HFFc6 (cell line): ENCODE measurements around the gene SUSD3. TPM values are rescaled to one million over a fixed set of nuclear protein-coding genes. Genes with fewer than 3 reads are reported as not detected.

ENCODE experiments used
- DNase-seq: peaks from one replicate; pipeline ENCODE4 v3.0.0-alpha.2; 2018
- H3K27ac Mint-ChIP-seq: 2 replicates; pipeline ENCODE4 v1.8.0; 2020; ENCODE audit warnings: mild to moderate bottlenecking, mixed read lengths
- H3K27me3 Mint-ChIP-seq: 2 replicates; pipeline ENCODE4 v1.8.0; 2021; ENCODE audit warnings: mild to moderate bottlenecking, moderate library complexity, mixed read lengths; ENCODE audit not compliant: insufficient read depth
- H3K36me3 Mint-ChIP-seq: 2 replicates; pipeline ENCODE4 v1.8.0; 2021; ENCODE audit warnings: low read depth, mixed read lengths
- H3K4me1 Mint-ChIP-seq: 2 replicates; pipeline ENCODE4 v1.8.0; 2020; ENCODE audit warnings: low read depth, mixed read lengths
- H3K4me3 Mint-ChIP-seq: 2 replicates; pipeline ENCODE4 v1.8.0; 2020; ENCODE audit warnings: mild to moderate bottlenecking, moderate library complexity, mixed read lengths
- H3K9me3 Mint-ChIP-seq: 2 replicates; pipeline ENCODE4 v1.8.0; 2020; ENCODE audit warnings: mild to moderate bottlenecking, mixed read lengths
- total RNA-seq, 6 experiments: library from RNA; stranded (reverse); fragmentation: NEBNext Ultra II Directional; extraction: Animal tissue kit (Norgen Biotek cat#: 25700); gene quantifications; 2 replicates in 1 of 6; 3 replicates in 5 of 6; pipeline ENCODE4 v1.2.3, GENCODE V29; 2021
- TF ChIP-seq, protein P1 (sequence below): fragments of 200-600 bp; sonication (generic); IDR thresholded peaks from 2 replicates; pipeline ENCODE4 v1.5.0; 2021; ENCODE audit warnings: antibody characterized with exemption, mild to moderate bottlenecking

Gene SUSD3
- total RNA-seq, 6 experiments from 2014 or later = 0.28 to 0.76 TPM; not detected in 4

DNA sequence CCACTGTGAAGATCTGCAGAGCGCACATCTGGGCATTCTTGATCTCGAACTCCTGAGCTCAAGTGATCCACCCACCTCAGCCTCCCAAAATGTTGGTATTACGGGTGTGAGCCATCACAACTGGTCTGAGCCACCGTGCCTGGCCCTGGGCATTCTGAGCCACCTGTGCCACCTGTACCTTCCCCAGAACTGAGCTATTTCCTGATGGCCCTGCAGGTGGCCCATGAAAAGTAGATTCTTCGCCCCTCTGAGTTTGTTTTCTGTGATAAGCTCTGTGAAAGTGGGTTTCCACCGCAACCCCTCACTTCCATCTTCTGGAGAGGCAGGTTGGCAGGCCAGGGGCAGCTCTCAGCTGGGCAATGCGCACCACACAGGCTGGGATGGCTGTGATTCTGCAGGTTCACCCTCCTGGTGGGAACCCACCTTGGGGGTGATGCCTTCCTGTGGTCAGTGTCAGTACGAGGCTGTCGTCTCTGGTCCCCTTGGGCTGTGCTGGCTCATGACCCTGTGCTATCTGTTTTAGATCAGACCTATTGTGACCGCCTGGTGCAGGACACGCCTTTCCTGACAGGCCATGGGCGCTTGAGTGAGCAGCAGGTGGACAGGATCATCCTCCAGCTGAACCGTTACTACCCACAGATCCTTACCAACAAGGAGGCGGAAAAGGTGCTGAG is 48.8 kb downstream of the SUSD3 start:
- peaks cover 30% of the 10 kb centered on the region for H3K36me3 Mint-ChIP-seq
- peaks cover 5% of the 10 kb centered on the region for H3K9me3 Mint-ChIP-seq
- H3K4me3 Mint-ChIP-seq = no peak overlapping the region
- no peak overlapping the region for H3K27ac Mint-ChIP-seq
- H3K27me3 Mint-ChIP-seq = no peaks in the 10 kb centered on the region; the same call in 1 of the 2 replicates
- H3K4me1 Mint-ChIP-seq = peaks cover 6% of the 10 kb centered on the region; the same call in 1 of the 2 replicates
- DNase-seq = no peak
- TF ChIP-seq, protein P1, sequence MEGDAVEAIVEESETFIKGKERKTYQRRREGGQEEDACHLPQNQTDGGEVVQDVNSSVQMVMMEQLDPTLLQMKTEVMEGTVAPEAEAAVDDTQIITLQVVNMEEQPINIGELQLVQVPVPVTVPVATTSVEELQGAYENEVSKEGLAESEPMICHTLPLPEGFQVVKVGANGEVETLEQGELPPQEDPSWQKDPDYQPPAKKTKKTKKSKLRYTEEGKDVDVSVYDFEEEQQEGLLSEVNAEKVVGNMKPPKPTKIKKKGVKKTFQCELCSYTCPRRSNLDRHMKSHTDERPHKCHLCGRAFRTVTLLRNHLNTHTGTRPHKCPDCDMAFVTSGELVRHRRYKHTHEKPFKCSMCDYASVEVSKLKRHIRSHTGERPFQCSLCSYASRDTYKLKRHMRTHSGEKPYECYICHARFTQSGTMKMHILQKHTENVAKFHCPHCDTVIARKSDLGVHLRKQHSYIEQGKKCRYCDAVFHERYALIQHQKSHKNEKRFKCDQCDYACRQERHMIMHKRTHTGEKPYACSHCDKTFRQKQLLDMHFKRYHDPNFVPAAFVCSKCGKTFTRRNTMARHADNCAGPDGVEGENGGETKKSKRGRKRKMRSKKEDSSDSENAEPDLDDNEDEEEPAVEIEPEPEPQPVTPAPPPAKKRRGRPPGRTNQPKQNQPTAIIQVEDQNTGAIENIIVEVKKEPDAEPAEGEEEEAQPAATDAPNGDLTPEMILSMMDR = no peak

DNA sequence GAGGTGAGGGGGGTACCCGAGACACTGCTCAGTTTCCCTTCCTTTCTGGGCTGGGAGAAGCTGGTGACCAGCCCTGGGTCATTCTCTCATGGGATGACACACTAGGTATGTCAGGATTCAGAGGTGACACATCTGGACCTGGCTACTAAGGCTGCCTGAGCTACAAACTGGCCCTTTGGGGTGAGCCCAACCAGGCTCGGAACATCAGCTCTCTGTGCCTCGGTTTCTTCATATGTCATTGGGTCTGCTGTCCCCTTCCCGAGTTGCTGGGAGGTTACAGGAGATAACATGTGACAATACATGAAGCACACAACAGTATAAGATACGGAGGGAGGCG is 49.3 kb downstream of the SUSD3 start:
- TF ChIP-seq, protein P1 = no peak
- no peak for DNase-seq
- Mint-ChIP-seq H3K36me3 (peaks cover 30% of the 10 kb centered on the region), H3K4me1 (peaks cover 6% of the 10 kb centered on the region; the same call in 1 of the 2 replicates), H3K27ac (no peak overlapping the region), H3K4me3 (no peak overlapping the region), H3K27me3 (no peaks in the 10 kb centered on the region; the same call in 1 of the 2 replicates), H3K9me3 (peaks cover 5% of the 10 kb centered on the region; the same call in 1 of the 2 replicates)

DNA sequence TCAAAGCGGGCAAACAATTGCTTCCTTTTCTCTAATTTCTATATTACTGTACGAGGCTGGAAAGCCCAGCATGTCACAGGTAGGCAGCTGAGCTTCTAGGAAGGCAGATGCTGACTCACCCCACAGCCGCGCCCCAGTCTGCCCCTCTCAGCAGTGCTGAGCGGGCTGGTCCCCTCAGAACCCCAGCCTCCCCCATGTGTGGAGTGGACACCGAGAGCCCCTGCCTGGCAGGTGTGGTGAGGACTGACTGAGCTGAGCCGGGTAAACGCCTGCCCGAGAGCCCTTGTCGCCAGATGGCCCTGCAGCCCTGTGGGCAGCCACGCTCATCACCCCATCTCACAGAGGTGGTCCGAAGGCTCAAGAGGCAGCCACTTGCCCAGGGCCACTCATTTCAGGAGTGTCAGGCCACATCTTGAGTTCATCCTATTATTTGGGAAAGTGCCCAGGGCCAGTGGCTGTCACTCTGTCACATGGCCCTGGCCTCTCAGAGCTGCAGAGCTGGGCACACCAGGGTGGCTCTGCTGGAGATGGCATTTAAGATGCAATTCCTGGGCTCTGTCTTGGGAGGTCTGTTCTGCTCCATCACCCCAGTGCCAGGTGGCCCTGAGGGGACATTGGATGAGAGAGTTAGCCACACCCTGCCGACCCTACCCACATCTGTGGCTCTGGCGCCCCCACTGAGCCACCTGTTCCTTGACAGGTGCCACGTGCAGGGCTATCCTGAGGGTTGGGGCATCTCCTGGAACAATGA is 50.0 kb downstream of the SUSD3 start:
- Mint-ChIP-seq H3K27me3 (no peaks in the 10 kb centered on the region; the same call in 1 of the 2 replicates), H3K4me1 (peaks cover 6% of the 10 kb centered on the region; the same call in 1 of the 2 replicates), H3K36me3 (peaks cover 24% of the 10 kb centered on the region), H3K27ac (no peak overlapping the region), H3K9me3 (peaks cover 5% of the 10 kb centered on the region; the same call in 1 of the 2 replicates), H3K4me3 (no peak overlapping the region)
- no peak for DNase-seq
- TF ChIP-seq, protein P1 = no peak

DNA sequence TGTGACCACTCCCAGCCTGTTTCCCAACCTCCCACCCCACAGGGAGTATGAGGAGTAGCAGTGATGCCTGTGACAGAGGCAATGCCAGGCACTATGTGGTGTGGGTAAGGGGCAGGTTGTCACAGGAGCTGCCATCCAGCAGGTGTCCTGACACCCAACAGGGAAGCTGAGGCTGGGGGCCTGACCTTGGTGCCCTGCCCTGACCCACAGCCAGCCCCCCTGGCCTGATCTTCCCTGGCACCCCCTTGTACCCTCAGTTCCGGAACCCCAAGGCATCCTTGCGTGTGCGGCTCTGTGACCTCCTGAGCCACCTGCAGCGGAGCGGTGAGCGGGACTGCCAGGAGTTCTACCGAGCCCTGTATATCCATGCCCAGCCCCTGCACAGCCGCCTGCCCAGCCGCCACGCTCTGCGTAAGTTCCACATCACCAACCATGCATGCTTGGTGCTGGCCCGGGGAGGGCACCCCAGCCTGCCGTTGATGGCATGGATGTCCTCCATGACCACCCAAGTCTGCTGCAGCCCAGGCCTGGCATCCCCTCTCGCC is 51.9 kb downstream of the SUSD3 start:
- TF ChIP-seq, protein P1 = no peak
- peaks cover 6% of the 10 kb centered on the region; the same call in 1 of the 2 replicates for H3K4me1 Mint-ChIP-seq
- DNase-seq = no peak
- H3K27me3 Mint-ChIP-seq = no peaks in the 10 kb centered on the region; the same call in 1 of the 2 replicates
- H3K36me3 Mint-ChIP-seq = peaks cover 8% of the 10 kb centered on the region; the same call in 1 of the 2 replicates
- H3K4me3 Mint-ChIP-seq = no peak overlapping the region
- no peak overlapping the region for H3K27ac Mint-ChIP-seq
- H3K9me3 Mint-ChIP-seq = no peaks in the 10 kb centered on the region

DNA sequence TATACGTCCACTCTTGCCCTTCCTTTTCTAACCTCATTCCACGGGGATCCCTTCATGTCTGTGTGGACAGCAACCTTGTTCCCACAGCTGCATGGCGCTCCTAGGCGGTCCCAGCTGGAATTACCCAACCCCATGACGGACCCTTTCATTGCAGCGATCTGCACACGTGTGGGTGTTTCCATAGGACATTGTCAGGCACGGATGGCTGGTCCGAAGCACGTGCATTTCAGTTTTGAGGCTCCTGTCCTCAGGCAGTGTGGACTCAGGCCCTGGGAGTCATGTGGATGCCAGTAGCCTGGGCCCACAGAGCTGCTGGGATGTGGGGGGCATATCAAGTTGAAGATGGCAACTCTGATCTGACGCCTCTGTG is 52.5 kb downstream of the SUSD3 start:
- TF ChIP-seq, protein P1 = no peak
- DNase-seq = no peak
- Mint-ChIP-seq H3K36me3 (peaks cover 8% of the 10 kb centered on the region; the same call in 1 of the 2 replicates), H3K4me1 (peaks cover 6% of the 10 kb centered on the region; the same call in 1 of the 2 replicates), H3K27me3 (no peaks in the 10 kb centered on the region; the same call in 1 of the 2 replicates), H3K4me3 (no peak overlapping the region), H3K27ac (no peak overlapping the region), H3K9me3 (no peaks in the 10 kb centered on the region)
